Liver (tissue), 9 donors: Measurements from ENCODE around the gene CFAP68. TPM values are rescaled to one million over a fixed set of nuclear protein-coding genes. Genes with fewer than 3 reads are reported as not detected.

ENCODE experiments used
- DNase-seq: peaks from one replicate; pipeline ENCODE4 v3.0.0-alpha.2; 2017; ENCODE audit warnings: low spot score
- H3K27ac ChIP-seq, 2 donors: one replicate each; pipeline ENCODE4 v1.7.0; 2013; ENCODE audit warnings: inconsistent platforms in 2 of 2, low read length in 2 of 2, control low read depth in 1 of 2, low read depth in 1 of 2, mild to moderate bottlenecking in 1 of 2
- H3K27me3 ChIP-seq, 4 donors: one replicate each; pipeline versions ENCODE4 v1.6.1 to v1.7.0; 2013; ENCODE audit warnings: low read length in 3 of 4, inconsistent platforms in 1 of 4, mild to moderate bottlenecking in 1 of 4, moderate library complexity in 1 of 4; ENCODE audit not compliant: control insufficient read depth in 4 of 4, insufficient read depth in 4 of 4
- H3K36me3 ChIP-seq, 4 donors: one replicate each; pipeline versions ENCODE4 v1.6.1 to v1.7.0; 2013; ENCODE audit warnings: low read length in 3 of 4, mild to moderate bottlenecking in 3 of 4, low read depth in 1 of 4, moderate library complexity in 1 of 4; ENCODE audit not compliant: control insufficient read depth in 4 of 4, insufficient read depth in 3 of 4
- H3K4me1 ChIP-seq, 4 donors: one replicate each; pipeline versions ENCODE4 v1.6.1 to v1.7.0; 2013; ENCODE audit warnings: low read length in 3 of 4, mild to moderate bottlenecking in 3 of 4, moderate library complexity in 1 of 4; ENCODE audit not compliant: control insufficient read depth in 4 of 4, insufficient read depth in 4 of 4
- H3K4me3 ChIP-seq, 3 donors: one replicate each; pipeline versions ENCODE4 v1.6.1 to v1.7.0; 2013; ENCODE audit warnings: low read length in 3 of 3, control low read depth in 1 of 3, low read depth in 1 of 3, mild to moderate bottlenecking in 1 of 3
- H3K9ac ChIP-seq, 2 donors: one replicate each; pipeline ENCODE4 v1.7.0; 2013; ENCODE audit warnings: low read length in 2 of 2, mild to moderate bottlenecking in 2 of 2, moderate library complexity in 2 of 2, control low read depth in 1 of 2, low read depth in 1 of 2
- H3K9me3 ChIP-seq, 4 donors: one replicate each; pipeline versions ENCODE4 v1.6.1 to v1.7.0; 2013; ENCODE audit warnings: low read length in 3 of 4; ENCODE audit not compliant: control insufficient read depth in 4 of 4
- EGR1 ChIP-seq, 2 donors: IDR thresholded peaks; 2 replicates each; pipeline ENCODE4 v1.6.1; 2016 to 2018; ENCODE audit warnings: antibody characterized with exemption in 2 of 2, low read depth in 2 of 2
- FOXA1 ChIP-seq: IDR thresholded peaks from 2 replicates; pipeline ENCODE4 v1.6.1; 2016; ENCODE audit warnings: antibody characterized with exemption
- FOXA2 ChIP-seq: IDR thresholded peaks from 2 replicates; pipeline ENCODE4 v1.6.1; 2016; ENCODE audit warnings: antibody characterized with exemption
- GABPA ChIP-seq, 2 donors: IDR thresholded peaks in 1 of 2; conservative IDR thresholded peaks in 1 of 2; 2 replicates each; pipeline ENCODE4 v1.6.1; 2016; ENCODE audit warnings: antibody characterized with exemption in 2 of 2, mild to moderate bottlenecking in 1 of 2, moderate library complexity in 1 of 2
- HNF4A ChIP-seq, 2 donors: conservative IDR thresholded peaks; 2 replicates each; pipeline ENCODE4 v1.6.1; 2016; ENCODE audit warnings: antibody characterized with exemption in 2 of 2, mild to moderate bottlenecking in 2 of 2
- HNF4G ChIP-seq: IDR thresholded peaks from 2 replicates; pipeline ENCODE4 v1.6.1; 2016; ENCODE audit warnings: antibody characterized with exemption
- JUND ChIP-seq, 2 donors: IDR thresholded peaks; 2 replicates each; pipeline ENCODE4 v1.6.1; 2016; ENCODE audit warnings: antibody characterized with exemption in 2 of 2
- NR2F2 ChIP-seq: IDR thresholded peaks from 2 replicates; pipeline ENCODE4 v1.6.1; 2016; ENCODE audit warnings: antibody characterized with exemption
- RAD21 ChIP-seq, 2 donors: IDR thresholded peaks; 2 replicates each; pipeline ENCODE4 v1.6.1; 2016; ENCODE audit warnings: antibody characterized with exemption in 2 of 2, mild to moderate bottlenecking in 2 of 2
- RXRA ChIP-seq, 2 donors: IDR thresholded peaks; 2 replicates each; pipeline ENCODE4 v1.6.1; 2017 to 2018; ENCODE audit warnings: antibody characterized with exemption in 2 of 2, mild to moderate bottlenecking in 1 of 2
- SP1 ChIP-seq: IDR thresholded peaks from 2 replicates; pipeline ENCODE4 v1.6.1; 2018; ENCODE audit warnings: antibody characterized with exemption, mild to moderate bottlenecking
- TAF1 ChIP-seq: conservative IDR thresholded peaks from 2 replicates; pipeline ENCODE4 v1.6.1; 2016; ENCODE audit warnings: antibody characterized with exemption, mild to moderate bottlenecking
- YY1 ChIP-seq: IDR thresholded peaks from 2 replicates; pipeline ENCODE4 v1.6.1; 2016; ENCODE audit warnings: antibody characterized with exemption, mild to moderate bottlenecking
- WGBS: extraction: QIAGEN DNeasy Blood & Tissue Kit; methylation state at CpG from one replicate; pipeline ENCODE4 v1.1.7; 2013; 5-methylcytosine and 5-hydroxymethylcytosine counted together
- polyA plus RNA-seq, 2 donors: library from polyadenylated mRNA; stranded (reverse) in 1 of 2; unstranded in 1 of 2; fragments of 200-250 nt in 1 of 2; fragments of >200 nt in 1 of 2; fragmentation: Nextera tagmentation in 1 of 2; extraction: Ambion mirVana in 1 of 2; gene quantifications; one replicate each; pipeline versions ENCODE4 v1.2.1 to v1.2.3, GENCODE V29; 2013 to 2015
- total RNA-seq, 2 donors: library from RNA; depleted of rRNA; stranded (reverse); fragments of >200 nt; gene quantifications; one replicate each; pipeline ENCODE4 v1.2.3, GENCODE V29; 2014
- TF ChIP-seq, protein P1 (sequence below): fragments of 150-350 bp; IDR thresholded peaks from 2 replicates; pipeline ENCODE4 v1.5.1; 2017; ENCODE audit warnings: improper control_type of control experiment, low read depth, low read length; ENCODE audit not compliant: missing input control
- TF ChIP-seq, protein P2 (sequence below): IDR thresholded peaks from 2 replicates; pipeline ENCODE4 v1.6.1; 2016; ENCODE audit warnings: antibody characterized with exemption
- TF ChIP-seq, protein P3 (sequence below): IDR thresholded peaks from 2 replicates; pipeline ENCODE4 v1.6.1; 2016; ENCODE audit warnings: antibody characterized with exemption
- TF ChIP-seq, protein P4 (sequence below): IDR thresholded peaks from 2 replicates; pipeline ENCODE4 v1.6.1; 2016; ENCODE audit warnings: antibody characterized with exemption
- TF ChIP-seq, protein P5 (sequence below): IDR thresholded peaks from 2 replicates; pipeline ENCODE4 v1.6.1; 2016; ENCODE audit warnings: antibody characterized with exemption, mild to moderate bottlenecking
- donor health status: healthy.
- donor health status: healthy.
- donor health status: healthy.
- donor health status: healthy.
- donor health status: healthy.

The CFAP68 gene
- total and polyA plus RNA-seq, 4 donors: 6.2 to 27.8 (median 13.8) TPM

DNA sequence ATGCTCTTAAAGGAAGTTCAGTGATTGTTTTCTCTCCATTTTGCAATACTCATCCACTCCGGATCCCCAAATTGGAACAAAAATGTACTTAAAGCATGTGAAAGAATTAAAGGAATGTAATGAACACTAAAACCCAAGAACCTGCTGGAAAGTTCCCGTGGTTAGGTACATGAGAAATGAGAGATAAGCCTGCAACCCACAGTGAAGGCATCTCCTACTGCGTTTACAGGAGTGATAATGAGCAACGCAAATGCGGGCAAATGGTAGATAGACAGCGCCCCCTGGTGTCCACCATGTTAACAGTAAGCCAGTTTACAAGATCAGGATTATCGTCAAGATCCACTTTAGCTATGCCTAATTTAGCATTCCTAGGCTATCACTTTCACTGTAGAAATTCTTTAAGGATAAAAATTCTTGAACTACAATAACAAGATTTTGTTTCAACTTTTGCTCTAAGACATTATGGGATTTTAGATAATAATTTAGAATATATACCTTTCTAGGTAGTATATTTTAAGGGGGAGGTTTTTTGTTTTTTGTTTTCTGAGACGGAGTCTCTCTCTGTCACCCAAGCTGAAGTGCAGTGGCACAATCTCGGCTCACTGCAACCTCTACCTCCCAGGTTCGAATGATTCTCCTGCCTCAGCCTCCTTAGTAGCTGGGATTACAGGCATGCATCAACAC lies 37.8 kb upstream of the CFAP68 start:
- Histone ChIP-seq H3K36me3 (peaks cover 0 to 6% (median 0%) of the 10 kb centered on the region in 4 donors), H3K9me3 (no peaks in the 10 kb centered on the region), H3K27ac (peak overlapping the region; percentile 60 to 72), H3K27me3 (no peaks in the 10 kb centered on the region), H3K4me1 (peaks cover 0 to 26% (median 19%) of the 10 kb centered on the region in 4 donors), H3K9ac (peak overlapping the region in 1 of 2 donors; percentile 86), H3K4me3 (no peak overlapping the region)
- peak; percentile 94 for DNase-seq
- WGBS: 17% methylated on average over 10 of the region's 10 CpGs
- TF ChIP-seq HNF4A (conservative IDR thresholded peaks at IDR 0.05) (peak in 1 of 2 donors; percentile 30), HNF4G (no peak), NR2F2 (no peak), RXRA (IDR thresholded peaks at IDR 0.05) (no peak), EGR1 (IDR thresholded peaks at IDR 0.05; ENCODE audit: low read depth in 2 of 2) (no peak), FOXA1 (peak; percentile 25), FOXA2 (peak; percentile 16), TAF1 (no peak), SP1 (peak; percentile 9), GABPA (IDR thresholded peaks at IDR 0.05 in 1 of 2, conservative IDR thresholded peaks at IDR 0.05 in 1 of 2) (no peak), RAD21 (IDR thresholded peaks at IDR 0.05) (peak; percentile 99 to 100), YY1 (no peak), JUND (IDR thresholded peaks at IDR 0.05) (no peak)
- TF ChIP-seq, protein P1, sequence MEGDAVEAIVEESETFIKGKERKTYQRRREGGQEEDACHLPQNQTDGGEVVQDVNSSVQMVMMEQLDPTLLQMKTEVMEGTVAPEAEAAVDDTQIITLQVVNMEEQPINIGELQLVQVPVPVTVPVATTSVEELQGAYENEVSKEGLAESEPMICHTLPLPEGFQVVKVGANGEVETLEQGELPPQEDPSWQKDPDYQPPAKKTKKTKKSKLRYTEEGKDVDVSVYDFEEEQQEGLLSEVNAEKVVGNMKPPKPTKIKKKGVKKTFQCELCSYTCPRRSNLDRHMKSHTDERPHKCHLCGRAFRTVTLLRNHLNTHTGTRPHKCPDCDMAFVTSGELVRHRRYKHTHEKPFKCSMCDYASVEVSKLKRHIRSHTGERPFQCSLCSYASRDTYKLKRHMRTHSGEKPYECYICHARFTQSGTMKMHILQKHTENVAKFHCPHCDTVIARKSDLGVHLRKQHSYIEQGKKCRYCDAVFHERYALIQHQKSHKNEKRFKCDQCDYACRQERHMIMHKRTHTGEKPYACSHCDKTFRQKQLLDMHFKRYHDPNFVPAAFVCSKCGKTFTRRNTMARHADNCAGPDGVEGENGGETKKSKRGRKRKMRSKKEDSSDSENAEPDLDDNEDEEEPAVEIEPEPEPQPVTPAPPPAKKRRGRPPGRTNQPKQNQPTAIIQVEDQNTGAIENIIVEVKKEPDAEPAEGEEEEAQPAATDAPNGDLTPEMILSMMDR: peak; percentile 90
- TF ChIP-seq, protein P2, sequence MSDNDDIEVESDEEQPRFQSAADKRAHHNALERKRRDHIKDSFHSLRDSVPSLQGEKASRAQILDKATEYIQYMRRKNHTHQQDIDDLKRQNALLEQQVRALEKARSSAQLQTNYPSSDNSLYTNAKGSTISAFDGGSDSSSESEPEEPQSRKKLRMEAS: no peak
- TF ChIP-seq, protein P3, sequence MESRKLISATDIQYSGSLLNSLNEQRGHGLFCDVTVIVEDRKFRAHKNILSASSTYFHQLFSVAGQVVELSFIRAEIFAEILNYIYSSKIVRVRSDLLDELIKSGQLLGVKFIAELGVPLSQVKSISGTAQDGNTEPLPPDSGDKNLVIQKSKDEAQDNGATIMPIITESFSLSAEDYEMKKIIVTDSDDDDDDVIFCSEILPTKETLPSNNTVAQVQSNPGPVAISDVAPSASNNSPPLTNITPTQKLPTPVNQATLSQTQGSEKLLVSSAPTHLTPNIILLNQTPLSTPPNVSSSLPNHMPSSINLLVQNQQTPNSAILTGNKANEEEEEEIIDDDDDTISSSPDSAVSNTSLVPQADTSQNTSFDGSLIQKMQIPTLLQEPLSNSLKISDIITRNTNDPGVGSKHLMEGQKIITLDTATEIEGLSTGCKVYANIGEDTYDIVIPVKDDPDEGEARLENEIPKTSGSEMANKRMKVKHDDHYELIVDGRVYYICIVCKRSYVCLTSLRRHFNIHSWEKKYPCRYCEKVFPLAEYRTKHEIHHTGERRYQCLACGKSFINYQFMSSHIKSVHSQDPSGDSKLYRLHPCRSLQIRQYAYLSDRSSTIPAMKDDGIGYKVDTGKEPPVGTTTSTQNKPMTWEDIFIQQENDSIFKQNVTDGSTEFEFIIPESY: no peak
- TF ChIP-seq, protein P4, sequence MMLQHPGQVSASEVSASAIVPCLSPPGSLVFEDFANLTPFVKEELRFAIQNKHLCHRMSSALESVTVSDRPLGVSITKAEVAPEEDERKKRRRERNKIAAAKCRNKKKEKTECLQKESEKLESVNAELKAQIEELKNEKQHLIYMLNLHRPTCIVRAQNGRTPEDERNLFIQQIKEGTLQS: no peak
- TF ChIP-seq, protein P5, sequence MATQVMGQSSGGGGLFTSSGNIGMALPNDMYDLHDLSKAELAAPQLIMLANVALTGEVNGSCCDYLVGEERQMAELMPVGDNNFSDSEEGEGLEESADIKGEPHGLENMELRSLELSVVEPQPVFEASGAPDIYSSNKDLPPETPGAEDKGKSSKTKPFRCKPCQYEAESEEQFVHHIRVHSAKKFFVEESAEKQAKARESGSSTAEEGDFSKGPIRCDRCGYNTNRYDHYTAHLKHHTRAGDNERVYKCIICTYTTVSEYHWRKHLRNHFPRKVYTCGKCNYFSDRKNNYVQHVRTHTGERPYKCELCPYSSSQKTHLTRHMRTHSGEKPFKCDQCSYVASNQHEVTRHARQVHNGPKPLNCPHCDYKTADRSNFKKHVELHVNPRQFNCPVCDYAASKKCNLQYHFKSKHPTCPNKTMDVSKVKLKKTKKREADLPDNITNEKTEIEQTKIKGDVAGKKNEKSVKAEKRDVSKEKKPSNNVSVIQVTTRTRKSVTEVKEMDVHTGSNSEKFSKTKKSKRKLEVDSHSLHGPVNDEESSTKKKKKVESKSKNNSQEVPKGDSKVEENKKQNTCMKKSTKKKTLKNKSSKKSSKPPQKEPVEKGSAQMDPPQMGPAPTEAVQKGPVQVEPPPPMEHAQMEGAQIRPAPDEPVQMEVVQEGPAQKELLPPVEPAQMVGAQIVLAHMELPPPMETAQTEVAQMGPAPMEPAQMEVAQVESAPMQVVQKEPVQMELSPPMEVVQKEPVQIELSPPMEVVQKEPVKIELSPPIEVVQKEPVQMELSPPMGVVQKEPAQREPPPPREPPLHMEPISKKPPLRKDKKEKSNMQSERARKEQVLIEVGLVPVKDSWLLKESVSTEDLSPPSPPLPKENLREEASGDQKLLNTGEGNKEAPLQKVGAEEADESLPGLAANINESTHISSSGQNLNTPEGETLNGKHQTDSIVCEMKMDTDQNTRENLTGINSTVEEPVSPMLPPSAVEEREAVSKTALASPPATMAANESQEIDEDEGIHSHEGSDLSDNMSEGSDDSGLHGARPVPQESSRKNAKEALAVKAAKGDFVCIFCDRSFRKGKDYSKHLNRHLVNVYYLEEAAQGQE: no peak
